NCI-H1092 (cell line): ENCODE measurements around the gene GALNT9.

ENCODE experiments used
- DNase-seq: peaks from one replicate; lab custom pipeline; 2025; lab: John Stamatoyannopoulos, UW

Gene GALNT9

DNA sequence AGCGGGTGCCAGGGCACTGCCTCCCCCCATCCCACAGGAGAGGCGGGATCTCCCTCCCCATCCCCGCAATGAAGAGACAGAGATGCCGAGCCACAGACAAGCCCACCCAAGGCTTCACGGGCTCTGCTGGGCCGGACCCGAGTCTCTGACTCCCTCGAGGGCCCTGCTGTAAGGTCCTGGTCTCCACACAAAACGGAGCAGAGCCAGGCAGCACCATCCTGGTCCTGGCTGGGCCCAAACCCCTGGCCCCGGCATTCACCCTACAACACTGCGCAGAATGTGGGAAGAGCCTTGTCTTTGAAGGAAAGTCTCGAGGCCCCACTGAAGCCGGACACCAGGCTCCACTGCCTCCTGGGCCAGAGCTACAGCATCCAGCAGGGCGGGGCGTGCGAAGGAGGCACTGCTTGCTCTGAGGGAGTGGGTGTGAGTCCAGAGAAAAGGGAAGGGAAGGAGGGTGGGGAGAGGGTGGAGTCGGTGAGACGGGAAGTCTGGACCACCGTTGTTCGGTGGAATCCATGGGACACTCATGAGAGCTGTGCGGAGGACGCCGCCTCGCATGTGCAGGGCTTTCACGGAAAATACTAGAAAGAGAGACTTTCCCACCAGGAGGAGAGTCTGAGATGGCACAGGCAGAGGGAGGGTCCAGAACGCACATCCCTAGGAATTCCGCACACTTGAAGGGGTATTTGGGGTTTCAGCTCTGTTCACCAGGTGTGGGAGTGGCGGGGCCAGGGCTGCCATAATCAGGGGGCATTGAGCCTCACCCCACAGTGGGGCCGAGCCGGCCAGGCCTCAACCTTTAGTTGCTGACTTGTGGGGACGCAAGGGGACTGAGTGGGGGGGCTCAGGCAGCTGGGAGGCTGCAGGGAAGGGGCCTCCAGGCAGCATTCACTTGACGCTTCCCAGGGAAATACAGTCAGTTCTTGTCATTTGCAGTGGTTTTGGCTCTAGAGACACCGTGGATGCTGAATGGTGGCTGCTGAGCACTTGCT is 36.8 kb downstream of the GALNT9 start:
- no peak for DNase-seq

DNA sequence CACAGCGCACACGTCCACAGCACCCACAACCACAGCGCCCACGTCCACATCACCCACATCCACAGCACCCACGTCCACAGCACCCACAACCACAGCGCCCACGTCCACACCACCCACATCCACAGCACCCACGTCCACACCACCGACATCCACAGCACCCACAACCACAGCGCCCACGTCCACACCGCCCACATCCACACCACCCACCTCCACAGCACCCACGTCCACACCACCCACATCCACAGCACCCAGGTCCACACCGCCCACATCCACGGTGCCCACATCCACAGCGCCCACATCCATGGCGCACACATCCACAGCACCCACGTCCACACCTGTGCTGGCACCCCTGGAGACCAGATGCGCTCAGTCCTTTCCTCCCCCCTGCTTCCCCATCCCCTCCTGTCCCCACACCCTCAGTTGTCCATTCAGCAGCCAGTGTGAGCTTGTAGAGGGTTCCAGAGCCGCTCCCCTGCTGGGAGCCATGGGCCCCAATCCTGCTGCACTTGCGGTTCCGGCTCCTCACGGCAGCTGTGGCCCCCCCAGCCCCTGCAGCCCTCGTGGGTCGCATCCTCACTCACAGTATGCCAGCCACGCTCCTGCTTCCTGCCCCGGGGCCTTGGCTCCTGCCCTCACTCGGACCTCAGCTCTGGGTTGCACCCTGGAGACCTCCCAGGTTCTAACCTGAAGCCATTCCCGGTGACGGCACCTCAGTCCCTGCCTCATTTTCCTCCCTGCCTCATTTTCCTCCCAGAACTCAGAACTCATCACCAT is 37.8 kb downstream of the GALNT9 start:
- DNase-seq, result no peak

DNA sequence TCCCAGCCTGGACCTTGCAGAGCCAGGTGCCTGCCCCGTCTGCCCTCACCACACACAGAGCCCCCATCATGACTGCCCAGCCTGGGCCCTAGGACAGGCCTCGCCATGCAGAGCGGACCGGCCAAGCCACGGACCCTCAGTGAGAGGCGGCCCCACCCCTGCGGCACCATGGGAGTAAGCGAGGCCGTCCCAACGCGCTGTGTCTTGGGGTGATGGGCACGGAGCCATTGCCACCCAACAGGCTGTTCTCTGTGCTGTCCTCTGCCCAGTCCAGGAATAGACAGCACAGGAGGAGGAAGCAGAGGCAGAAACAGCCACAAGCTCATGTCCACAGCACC is 39.2 kb downstream of the GALNT9 start:
- DNase-seq, result no peak

DNA sequence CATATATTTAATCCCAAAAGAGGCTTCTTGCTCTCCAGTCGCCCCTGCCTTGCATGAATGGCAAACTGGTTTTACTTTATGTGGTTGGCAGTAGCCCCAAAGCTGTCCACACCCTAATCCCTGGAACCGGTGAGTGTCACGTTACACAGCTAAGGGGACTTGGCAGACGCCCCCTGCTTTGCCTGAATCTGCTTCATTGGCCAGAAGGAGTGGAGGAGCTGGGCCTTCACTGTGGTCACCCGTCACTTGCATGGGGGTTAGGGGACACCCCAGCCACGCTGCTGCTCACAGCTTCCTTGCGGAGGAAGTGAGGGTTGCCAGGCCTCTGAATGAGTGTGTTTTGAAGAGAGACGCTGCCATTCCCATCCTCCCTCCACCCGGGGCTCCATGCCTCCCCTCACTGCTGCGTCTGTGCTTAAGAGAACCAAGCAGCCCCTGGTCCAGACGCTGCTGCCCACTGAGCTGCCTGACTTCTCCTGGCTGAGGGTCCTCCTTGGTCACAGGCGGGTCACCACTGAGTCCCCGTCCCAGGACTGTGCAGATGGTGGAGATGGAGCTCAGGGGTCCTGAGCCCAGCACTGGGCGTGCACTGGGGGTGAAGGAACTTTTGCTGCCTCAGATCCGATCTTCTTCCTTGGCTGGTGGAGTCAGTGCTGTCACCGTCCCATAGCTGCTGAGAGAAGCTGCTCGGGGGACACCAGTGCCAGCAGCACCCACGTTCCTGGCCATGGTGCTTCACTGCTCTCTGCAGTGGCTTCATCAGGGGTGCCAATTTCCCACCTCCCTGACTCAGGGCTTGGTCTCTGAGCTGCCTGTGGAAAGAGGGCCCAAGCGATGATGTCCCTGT is 39.8 kb downstream of the GALNT9 start:
- DNase-seq, result peak; percentile 20

DNA sequence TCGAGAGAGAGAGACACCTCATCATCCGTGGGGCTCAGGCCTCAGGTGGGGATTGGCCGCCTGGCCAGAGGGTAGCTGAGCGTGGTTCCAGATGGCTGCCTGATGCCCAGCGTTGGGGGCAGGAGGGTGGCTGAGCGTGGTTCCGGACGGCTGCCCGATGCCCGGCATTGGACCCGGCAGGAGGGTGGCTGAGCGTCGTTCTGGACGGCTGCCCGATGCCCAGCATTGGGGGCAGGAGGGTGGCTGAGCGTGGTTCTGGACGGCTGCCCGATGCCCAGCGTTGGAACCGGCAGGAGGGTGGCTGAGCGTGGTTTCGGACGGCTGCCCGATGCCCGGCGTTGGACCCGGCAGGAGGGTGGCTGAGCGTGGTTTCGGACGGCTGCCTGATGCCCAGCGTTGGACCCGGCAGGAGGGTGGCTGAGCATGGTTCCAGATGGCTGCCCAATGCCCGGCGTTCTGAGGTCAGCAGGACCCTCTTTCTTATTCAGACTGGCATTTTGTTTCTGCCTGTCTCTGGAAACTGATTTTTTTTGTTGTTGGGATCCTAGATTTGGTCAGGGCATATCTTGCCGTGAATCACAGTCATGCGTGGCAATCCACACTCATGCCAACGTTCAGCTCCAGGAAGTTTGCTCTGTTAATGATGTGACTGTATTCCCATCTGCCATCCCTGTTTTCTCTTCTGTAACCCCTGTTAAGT is 40.7 kb downstream of the GALNT9 start:
- DNase-seq, result no peak

DNA sequence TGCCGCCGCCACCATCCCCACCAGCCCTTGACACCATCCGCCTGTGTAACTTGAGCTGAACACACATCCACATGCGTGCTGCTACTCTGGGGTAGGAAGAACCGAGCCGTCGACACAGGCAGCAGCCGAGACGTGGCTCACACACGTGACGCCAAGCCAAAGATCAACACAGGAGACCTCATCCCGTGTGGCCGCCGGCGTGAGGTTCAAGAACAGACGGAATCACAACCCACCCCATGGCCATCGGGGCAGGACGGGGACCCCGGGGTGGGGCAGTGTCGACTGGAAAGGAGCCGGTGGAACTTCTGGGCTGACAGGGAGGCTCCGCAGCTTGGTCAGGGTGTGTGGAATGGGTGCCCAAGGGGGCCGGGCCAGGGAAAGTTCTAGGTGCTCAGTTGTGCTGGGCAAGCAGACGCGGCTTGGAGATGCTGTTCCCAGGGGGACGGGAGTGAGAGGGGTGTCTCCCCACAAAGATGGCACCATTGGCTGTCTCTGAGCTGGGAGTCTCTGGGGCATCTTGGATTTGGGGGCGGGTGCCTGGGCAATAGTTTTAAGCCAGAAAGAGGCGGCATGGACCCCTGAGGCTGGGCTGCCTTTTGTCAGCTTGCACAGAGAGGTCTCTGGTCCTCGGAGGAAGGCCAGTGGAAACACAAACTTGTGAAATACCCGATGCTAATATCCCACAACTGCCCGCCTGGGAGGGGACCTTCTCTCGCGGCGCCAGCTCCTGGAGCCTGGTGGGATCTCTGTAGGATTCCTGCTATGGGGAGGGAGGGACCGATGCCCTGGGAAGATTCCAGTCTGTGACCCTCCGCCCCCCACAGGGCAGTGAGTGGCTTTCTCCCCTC is 41.8 kb downstream of the GALNT9 start:
- DNase-seq, result no peak

DNA sequence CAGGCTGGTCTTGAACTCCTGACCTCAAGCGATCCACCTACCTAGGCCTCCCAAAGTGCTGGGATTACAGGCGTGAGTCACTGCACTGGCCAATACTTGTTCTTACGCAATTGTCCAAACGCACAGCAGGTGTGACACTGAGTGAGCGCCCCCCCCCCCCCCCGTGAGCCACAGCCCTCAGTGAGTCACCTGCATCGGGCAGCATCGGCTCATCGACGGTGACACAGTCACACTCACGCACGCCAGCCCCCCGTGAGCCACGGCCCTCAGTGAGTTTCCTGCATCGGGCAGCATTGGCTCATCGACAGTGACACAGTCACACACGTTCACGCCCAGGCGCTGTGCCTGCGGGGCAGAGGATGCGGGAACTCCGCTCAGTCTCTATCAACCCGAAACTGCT is 42.5 kb downstream of the GALNT9 start:
- no peak for DNase-seq

DNA sequence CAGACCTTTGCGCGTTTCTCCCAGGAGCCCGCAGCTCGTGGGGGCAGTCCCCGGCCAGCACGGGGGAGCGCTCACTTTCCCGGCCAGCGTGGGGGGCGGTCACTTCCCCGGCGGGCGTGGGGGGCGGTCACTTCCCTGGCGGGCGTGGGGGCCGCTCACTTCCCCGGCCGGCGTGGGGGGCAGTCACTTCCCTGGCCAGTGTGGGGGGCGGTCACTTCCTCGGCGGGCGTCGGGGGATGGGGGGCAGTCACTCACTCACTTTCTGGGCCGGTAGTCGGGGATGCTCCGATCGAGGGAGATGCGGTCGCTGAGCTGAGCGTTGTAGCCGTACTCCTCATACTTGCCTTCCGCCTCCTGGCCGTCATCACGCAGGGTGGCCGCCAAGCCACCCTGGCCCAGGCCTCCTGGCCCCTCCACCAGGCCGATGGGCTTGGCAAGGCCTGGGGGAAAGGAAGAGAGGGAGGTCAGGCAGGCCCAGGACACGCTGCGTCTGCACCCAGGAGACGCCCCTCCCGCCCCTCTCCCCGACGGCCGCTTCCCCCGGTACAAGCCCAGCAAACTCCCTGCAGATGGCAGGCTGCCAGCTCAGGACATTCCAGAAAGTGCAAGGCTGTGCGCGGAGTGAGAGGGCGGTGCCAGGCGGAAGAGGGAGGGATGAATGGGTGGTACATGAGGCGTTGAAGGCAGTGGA is 43.3 kb downstream of the GALNT9 start:
- no peak for DNase-seq

DNA sequence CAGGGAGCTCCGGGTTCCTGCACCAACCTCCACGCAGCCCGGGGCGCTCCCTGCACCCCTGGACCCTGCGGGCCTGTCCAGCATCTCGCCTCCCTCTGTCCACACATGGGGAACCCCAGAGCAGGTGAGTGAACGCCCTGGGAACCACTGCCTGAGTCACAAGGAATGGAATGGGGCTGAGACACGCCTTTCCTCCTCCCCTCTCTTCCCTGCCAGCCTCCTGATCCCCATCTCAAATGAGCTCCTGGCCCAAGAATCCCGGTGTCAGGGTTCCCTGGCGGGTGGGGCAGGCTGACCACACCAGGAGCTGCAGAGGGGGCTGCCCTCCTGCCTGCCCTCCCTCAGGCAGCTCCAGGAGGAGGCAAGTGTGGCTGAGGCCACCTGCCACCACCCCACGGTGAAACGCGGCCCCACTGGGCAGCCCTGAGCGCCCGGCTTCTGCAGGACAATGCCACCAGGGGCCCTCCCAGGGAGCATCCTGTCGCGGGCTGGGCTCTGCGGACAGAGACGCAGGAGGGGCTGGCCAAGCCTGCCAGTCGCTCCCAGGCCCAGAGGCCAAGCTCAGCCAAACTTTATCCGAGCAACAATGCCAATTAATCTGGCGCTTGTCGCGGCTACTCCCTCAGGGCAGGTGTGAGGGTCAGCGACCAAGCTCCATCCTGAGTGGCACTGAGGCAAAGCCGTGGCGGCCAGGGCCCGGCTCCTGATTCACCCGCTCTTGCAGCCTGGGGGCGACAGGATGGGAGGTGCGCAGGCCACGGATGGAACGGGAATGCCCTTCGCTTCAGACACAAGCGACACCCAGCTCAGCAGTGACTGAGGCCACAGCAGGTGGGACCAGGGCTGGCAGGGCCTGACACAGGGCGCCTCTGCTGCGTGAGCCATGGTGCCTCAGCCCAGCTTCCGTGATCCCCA is 44.3 kb downstream of the GALNT9 start:
- DNase-seq, result no peak

DNA sequence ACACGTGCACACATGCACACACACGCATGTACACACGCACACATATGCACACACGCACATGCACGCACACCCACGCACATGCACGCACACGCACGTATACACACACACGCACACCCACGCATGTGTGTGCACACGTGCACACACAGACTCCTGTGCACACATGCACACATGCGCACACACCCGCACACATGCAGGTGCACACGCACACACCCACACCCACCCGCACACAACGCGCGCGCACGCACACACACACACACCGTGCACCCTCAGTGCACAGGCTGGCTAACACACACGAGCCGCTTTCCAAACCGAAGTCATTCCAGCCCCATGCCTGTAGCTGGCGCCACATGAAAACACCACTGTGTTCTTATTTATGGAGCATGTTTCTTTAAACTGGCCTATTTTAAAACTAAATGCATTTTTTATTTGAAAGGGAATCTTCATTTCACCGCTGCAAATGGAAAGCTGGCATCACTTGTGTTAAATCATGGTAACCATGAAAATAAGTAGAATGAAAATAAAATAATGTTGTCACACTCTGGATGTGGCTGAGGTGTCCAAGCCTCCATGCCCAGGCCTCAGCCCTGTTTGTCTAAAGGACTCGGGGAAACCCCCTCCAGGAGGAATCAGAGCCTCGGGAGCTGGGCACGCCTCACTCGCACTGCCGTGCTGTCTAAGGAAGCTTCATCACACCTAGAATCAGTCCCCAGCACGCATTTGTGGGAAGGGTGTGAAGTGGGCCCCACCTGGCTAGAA is 45.1 kb downstream of the GALNT9 start:
- DNase-seq, result no peak

DNA sequence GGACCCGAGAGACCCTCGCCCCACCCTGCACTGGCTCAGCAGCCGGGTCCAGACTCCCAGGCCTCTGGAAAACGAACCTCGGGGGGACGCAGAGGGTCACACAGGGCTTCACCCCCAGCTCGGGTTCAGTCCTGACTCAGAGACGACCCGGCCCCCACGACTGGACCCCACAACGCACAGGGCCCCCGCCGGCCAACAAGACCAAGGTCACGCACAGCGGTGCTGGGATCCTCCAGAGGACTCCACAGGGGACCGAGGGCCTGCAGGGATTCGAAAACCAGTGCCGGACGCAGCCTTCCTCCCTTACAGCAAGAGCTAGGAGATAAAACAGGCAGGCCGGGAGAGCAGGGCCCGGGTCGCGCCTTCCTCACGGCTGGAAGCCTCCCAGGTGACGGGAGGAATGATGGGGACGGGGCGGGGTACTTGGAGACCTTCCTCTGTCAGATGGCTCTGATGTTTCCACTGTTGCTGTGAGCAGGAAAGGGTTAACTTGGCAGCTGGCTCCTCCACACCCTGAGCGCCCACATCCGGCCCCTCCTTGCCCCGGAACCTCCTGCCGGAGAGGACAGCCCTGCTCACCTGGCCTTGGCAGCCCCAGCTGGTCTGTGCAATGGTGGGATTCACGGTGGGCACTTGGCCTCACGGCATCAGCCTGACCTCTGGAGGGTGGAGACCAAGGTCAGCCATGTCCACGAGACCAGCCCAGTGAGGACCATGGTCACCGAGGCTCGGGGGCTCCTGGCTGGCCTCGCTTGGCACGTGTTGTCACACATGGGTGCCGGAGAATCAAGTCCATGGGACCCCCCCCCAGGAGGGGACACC is 46.2 kb downstream of the GALNT9 start:
- DNase-seq, result no peak

DNA sequence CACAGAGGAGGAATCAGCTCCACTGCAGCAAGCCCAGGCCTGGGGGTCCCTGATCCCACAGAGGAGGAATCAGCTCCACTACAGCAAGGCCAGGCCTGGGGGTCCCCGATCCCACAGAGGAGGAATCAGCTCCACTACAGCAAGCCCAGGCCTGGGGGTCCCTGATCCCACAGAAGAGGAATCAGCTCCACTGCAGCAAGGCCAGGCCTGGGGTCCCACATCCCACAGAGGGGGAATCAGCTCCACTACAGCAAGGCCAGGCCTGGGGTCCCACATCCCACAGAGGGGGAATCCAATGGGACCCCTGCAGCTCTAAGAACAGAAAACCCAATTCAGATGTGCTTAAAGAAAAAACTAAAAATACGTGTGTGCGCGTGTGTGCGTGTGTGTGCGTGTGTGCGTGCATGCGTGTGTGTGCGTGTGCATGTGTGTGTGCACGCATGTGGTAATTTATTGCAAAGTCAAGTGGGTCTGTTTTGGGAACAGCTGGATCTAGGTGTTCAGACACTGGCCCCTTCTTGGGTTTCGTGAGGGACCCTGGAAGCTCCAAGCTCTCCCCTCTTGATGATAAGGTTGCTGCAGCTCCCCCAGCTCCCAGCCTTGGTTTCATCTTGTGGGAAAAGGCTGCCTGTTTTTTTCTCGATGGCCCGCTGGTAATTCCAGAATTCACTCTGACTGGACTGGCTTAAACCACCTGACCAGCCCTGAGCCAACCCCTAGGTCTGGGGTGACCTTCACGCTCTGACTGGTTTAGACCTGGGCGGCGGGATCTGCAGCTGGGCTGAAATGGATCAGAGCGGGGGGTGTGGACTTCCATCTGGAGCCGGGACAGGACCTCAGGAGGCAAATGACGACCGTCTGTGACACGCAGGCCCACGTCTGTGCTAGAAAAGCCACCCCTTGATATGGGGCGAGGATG is 47.1 kb downstream of the GALNT9 start:
- no peak for DNase-seq

DNA sequence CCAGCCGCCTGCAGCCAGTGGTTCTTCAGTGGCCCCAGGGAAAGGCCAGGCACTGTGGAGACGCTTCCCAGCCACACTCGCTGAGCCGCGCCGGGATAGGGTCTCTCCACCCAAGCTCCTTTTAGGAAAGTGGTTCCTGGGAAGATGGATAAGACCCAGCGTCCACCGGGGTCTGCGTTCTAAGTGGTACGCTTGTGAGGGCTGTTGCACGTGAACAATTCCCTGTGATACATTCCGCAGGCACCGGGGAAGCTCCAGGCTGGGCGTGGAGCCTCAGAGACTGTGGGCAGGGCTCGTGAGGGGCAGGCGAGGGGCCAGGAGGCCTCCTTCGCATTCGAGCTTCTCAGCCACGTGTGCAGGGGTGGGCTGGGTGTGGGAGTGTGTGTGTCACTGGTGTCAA is 48.4 kb downstream of the GALNT9 start:
- DNase-seq, result no peak

DNA sequence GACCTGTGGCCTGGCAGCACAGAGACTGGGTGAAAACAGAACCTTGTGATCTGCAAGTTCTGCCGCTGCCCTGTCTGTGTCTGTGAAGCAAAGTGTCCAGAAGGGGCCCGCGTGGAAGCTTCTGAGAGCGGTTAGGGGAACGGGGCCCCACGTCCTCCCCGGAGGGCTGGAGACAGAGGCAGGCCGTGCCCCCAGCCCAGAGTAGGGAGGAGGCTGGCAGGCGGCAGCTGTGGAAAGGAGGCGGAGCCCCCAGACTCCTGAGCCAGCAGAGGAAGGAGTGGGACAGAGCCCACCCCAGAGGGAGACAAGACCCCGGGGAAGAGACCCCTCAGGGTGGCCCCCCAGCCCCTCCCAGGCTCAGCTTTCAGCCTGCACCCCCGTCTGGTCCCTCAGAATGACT is 49.0 kb downstream of the GALNT9 start:
- DNase-seq, result no peak

DNA sequence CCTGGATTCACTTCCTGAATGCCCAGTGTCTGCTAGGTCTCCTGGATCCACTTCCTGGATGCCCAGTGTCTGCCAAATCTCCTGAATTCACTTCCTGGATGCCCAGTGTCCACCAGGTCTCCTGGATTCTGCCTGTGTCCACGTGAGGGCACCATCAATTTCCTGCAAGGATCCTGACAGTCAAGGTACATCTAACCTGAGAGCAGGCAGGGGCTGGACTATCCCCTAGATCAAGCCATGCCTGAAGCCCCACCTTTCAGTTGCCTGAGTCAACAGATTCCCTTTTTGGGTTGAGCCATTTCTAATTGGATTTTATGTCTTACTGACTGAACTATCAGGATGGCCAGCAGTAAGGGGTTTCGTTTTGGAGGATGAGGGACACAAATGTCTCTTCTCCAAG is 49.5 kb downstream of the GALNT9 start:
- no peak for DNase-seq

DNA sequence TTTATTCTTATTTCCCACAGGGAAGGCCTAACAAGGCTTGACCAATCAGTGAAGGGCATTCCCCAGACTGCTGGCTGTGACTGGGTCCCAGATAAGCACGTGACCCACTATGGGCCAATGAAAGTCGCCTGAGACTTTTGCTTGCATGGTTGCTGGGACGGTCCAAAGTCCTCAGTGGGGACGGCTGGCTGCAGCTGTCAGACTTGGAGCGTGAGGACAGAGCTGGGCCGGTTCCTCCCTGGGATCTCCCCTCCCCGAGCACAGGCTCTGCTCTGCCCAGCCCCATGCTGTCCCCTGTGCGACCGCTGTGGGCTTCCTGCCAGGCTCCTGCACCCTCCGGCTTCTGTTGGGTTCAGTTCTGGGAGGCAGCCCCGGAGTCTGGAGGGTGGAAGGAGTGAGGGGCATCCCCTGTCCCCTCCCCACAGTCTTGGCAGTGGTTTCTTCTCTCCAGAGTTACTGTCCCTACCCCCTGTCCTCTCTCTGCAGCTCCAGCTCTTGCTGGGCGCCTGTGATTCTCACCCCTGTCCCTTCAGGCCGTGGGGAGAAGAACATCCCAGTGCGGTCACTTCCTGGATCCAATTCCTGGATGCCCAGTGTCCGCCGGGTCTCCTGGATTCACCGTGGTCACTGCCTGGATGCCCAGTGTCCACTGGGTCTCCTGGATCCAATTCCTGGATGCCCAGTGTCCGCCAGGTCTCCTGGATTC is 50.1 kb downstream of the GALNT9 start:
- DNase-seq, result no peak
